Neural progenitor cell (in vitro differentiated cells): ENCODE data around the gene SHH. TPM values are rescaled to one million over a fixed set of nuclear protein-coding genes. Genes with fewer than 3 reads are reported as not detected.

Source experiments
- DNase-seq: peaks from one replicate; pipeline ENCODE4 v3.0.0-alpha.2; 2016; ENCODE audit warnings: low spot score
- H2AFZ ChIP-seq: fragments of 200-600 bp; sonication (generic); replicated peaks from 2 replicates; pipeline ENCODE4 v1.6.1; 2016; ENCODE audit warnings: antibody characterized with exemption
- H3F3A ChIP-seq: fragments of 200-600 bp; sonication (generic); 2 replicates; pipeline ENCODE4 v1.6.1; 2016; ENCODE audit warnings: antibody characterized with exemption, low read depth
- H3K27ac ChIP-seq: fragments of 200-600 bp; sonication (generic); 2 replicates; pipeline ENCODE4 v1.5.1; 2016; ENCODE audit warnings: mild to moderate bottlenecking
- H3K27me3 ChIP-seq: fragments of 200-600 bp; sonication (generic); 2 replicates; pipeline ENCODE4 v1.6.1; 2016; ENCODE audit warnings: mild to moderate bottlenecking, moderate library complexity
- H3K36me3 ChIP-seq: fragments of 200-600 bp; sonication (generic); 2 replicates; pipeline ENCODE4 v1.5.1; 2016
- H3K4me1 ChIP-seq: fragments of 200-600 bp; sonication (generic); 2 replicates; pipeline ENCODE4 v1.6.1; 2016; ENCODE audit warnings: mixed run types
- H3K4me2 ChIP-seq: fragments of 200-600 bp; sonication (generic); 2 replicates; pipeline ENCODE4 v1.6.1; 2016
- H3K4me3 ChIP-seq: fragments of 200-600 bp; sonication (generic); 2 replicates; pipeline ENCODE4 v1.5.1; 2016
- H3K79me2 ChIP-seq: fragments of 200-600 bp; sonication (generic); 2 replicates; pipeline ENCODE4 v1.6.1; 2016; ENCODE audit warnings: low read depth
- H3K9ac ChIP-seq: fragments of 200-600 bp; sonication (generic); 2 replicates; pipeline ENCODE4 v1.6.1; 2016
- H3K9me3 ChIP-seq: fragments of 200-600 bp; sonication (generic); 2 replicates; pipeline ENCODE4 v1.5.1; 2016; ENCODE audit warnings: low read depth
- H4K20me1 ChIP-seq: fragments of 200-600 bp; sonication (generic); 2 replicates; pipeline ENCODE4 v1.6.1; 2016; ENCODE audit warnings: low read depth
- H3K27ac Mint-ChIP-seq: 3 replicates; pipeline ENCODE4 v1.8.0; 2021; ENCODE audit warnings: mixed read lengths
- H3K27me3 Mint-ChIP-seq: 2 replicates; pipeline ENCODE4 v1.8.0; 2022; ENCODE audit warnings: low read depth, mild to moderate bottlenecking, inconsistent platforms, moderate library complexity, mixed read lengths; ENCODE audit not compliant: insufficient read depth
- H3K36me3 Mint-ChIP-seq: 3 replicates; pipeline ENCODE4 v1.8.0; 2021; ENCODE audit warnings: mixed read lengths
- H3K4me1 Mint-ChIP-seq: 3 replicates; pipeline ENCODE4 v1.8.0; 2021; ENCODE audit warnings: mixed read lengths
- H3K4me3 Mint-ChIP-seq: 3 replicates; pipeline ENCODE4 v1.8.0; 2021; ENCODE audit warnings: mild to moderate bottlenecking, moderate library complexity, mixed read lengths
- H3K9me3 Mint-ChIP-seq: 3 replicates; pipeline ENCODE4 v1.8.0; 2020; ENCODE audit warnings: mixed read lengths
- CTCF ChIP-seq: fragments of 200-600 bp; sonication (generic); IDR thresholded peaks from 2 replicates; pipeline ENCODE4 v1.5.1; 2017; ENCODE audit warnings: antibody characterized with exemption, mild to moderate bottlenecking
- EZH2 ChIP-seq: fragments of 200-600 bp; sonication (generic); IDR thresholded peaks from 2 replicates; pipeline ENCODE4 v1.6.1; 2017; ENCODE audit warnings: antibody characterized with exemption, mild to moderate bottlenecking, moderate library complexity
- EZH2phosphoT487 ChIP-seq: fragments of 200-600 bp; sonication (generic); IDR thresholded peaks from 2 replicates; pipeline ENCODE4 v1.6.1; 2017; ENCODE audit warnings: antibody characterized with exemption
- total RNA-seq: library from RNA; depleted of rRNA; stranded (reverse); fragments of >200 nt; gene quantifications from 2 replicates; pipeline ENCODE4 v1.2.3, GENCODE V29; 2015; ENCODE audit warnings: low replicate concordance

Gene SHH
- total RNA-seq, 1 donor from 2014 or later: not detected

- H3K27me3 ChIP-seq: peaks cover 27% of the 10 kb centered on the region
- peak overlapping the region; percentile 84 for H3K4me2 ChIP-seq
- Mint-ChIP-seq H3K27ac (no peak overlapping the region), H3K9me3 (peaks cover 6% of the 10 kb centered on the region), H3K27me3 (peaks cover 17% of the 10 kb centered on the region), H3K4me1 (peaks cover 5% of the 10 kb centered on the region), H3K36me3 (peaks cover 13% of the 10 kb centered on the region), H3K4me3 (peak overlapping the region; percentile 80)
- peaks cover 6% of the 10 kb centered on the region for H3F3A ChIP-seq
- TF ChIP-seq EZH2phosphoT487 (no peak), EZH2 (no peak), CTCF (no peak)
- no peak overlapping the region for H3K27ac ChIP-seq
- no peak overlapping the region for H3K9ac ChIP-seq
- H3K4me3 ChIP-seq: peak overlapping the region; percentile 63
- H3K4me1 ChIP-seq: no peaks in the 10 kb centered on the region
- no peak for DNase-seq
- no peaks in the 10 kb centered on the region for H3K36me3 ChIP-seq
- no peaks in the 10 kb centered on the region for H3K9me3 ChIP-seq
- H4K20me1 ChIP-seq: no peaks in the 10 kb centered on the region
- H3K79me2 ChIP-seq: no peaks in the 10 kb centered on the region
- no peak overlapping the region for H2AFZ ChIP-seq
These were observed 25.8 kb downstream of the SHH start for GRCh38 chr7:155786491-155786890.

GRCh38 chr7:155785536-155785935 is 26.7 kb downstream of the SHH start:
- DNase-seq: no peak
- H4K20me1 ChIP-seq: no peaks in the 10 kb centered on the region
- no peak overlapping the region for H3K9ac ChIP-seq
- no peaks in the 10 kb centered on the region for H3K36me3 ChIP-seq
- H3K27me3 ChIP-seq: peaks cover 27% of the 10 kb centered on the region
- no peak overlapping the region for H3K27ac ChIP-seq
- no peak overlapping the region for H2AFZ ChIP-seq
- no peak overlapping the region for H3K4me2 ChIP-seq
- no peaks in the 10 kb centered on the region for H3K4me1 ChIP-seq
- Mint-ChIP-seq H3K4me3 (no peak overlapping the region), H3K4me1 (peaks cover 11% of the 10 kb centered on the region), H3K27ac (no peak overlapping the region), H3K36me3 (peaks cover 23% of the 10 kb centered on the region), H3K9me3 (peaks cover 4% of the 10 kb centered on the region), H3K27me3 (peaks cover 17% of the 10 kb centered on the region)
- H3K4me3 ChIP-seq: no peak overlapping the region
- no peaks in the 10 kb centered on the region for H3K9me3 ChIP-seq
- H3K79me2 ChIP-seq: no peaks in the 10 kb centered on the region
- peaks cover 5% of the 10 kb centered on the region for H3F3A ChIP-seq
- TF ChIP-seq EZH2: no peak
- no peak for TF ChIP-seq EZH2phosphoT487
- no peak for TF ChIP-seq CTCF

- H3K27me3 Mint-ChIP-seq: peaks cover 17% of the 10 kb centered on the region
- TF ChIP-seq EZH2phosphoT487: no peak
- TF ChIP-seq EZH2: no peak
- TF ChIP-seq CTCF: no peak
- Histone ChIP-seq H3K9me3 (no peaks in the 10 kb centered on the region), H3K79me2 (no peaks in the 10 kb centered on the region), H3K4me3 (no peak overlapping the region), H3K4me2 (no peak overlapping the region), H3F3A (peaks cover 5% of the 10 kb centered on the region), H3K27me3 (peaks cover 21% of the 10 kb centered on the region), H2AFZ (no peak overlapping the region), H3K36me3 (no peaks in the 10 kb centered on the region), H3K9ac (no peak overlapping the region), H3K27ac (no peak overlapping the region), H3K4me1 (no peaks in the 10 kb centered on the region), H4K20me1 (peaks cover 8% of the 10 kb centered on the region)
- H3K9me3 Mint-ChIP-seq: no peaks in the 10 kb centered on the region
- H3K27ac Mint-ChIP-seq: no peak overlapping the region
- peaks cover 9% of the 10 kb centered on the region for H3K4me1 Mint-ChIP-seq
- no peak overlapping the region for H3K4me3 Mint-ChIP-seq
- DNase-seq: no peak
- peaks cover 32% of the 10 kb centered on the region for H3K36me3 Mint-ChIP-seq
These were observed 29.8 kb downstream of the SHH start for GRCh38 chr7:155782466-155782865.
